ENCODE data around the gene EDEM2. TPM values are rescaled to one million over a fixed set of nuclear protein-coding genes. Genes with fewer than 3 reads are reported as not detected.

EDEM2 gene
- total and polyA plus RNA-seq, 2 of the 13 experiments (the other 11 are each of a cell fraction or from before 2014, with no cell fraction given) = 33.1 to 46.9 TPM

DNA sequence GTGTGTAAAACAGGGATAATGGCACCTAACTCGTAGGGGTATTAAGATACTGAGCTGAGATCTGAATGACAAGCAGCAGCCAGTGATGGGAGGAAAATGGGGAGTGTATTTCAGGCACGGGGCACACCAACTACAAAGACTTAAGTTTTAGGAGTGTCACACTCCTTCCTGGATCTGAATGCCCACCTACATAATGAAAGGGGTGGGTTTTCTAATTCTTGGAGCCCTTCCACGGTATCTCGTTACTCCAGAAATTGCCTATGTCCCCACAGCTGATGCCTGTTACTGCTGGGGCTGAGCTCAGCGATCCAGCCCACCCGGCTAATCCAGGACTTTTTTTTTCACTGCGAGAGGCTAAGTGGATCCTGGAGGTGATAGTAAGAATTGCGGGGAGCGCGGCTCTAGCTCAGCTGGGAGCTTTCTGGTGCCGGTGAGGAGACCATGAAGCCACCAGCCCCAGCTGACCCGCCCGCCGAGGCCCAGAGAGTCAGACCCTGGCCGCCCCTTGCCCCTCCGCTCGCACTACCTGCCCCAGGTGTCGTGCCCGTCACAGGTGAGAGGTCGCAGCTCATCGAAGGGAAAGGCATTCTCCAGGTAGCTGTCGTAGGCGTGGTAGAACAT, 727 bp downstream of the EDEM2 start (continued):
- TF ChIP-seq ZBTB33 (CRISPR knock-in tag; IDR thresholded peaks at IDR 0.05) (no peak; the same call in 1 of the 2 replicates), SKI (IDR thresholded peaks at IDR 0.05; ENCODE audit: partially characterized antibody) (no peak), SOX5 (CRISPR knock-in tag; IDR thresholded peaks at IDR 0.05; ENCODE audit: borderline replicate concordance) (no peak), ISL2 (CRISPR knock-in tag; IDR thresholded peaks at IDR 0.05) (no peak), REL (CRISPR knock-in tag; conservative IDR thresholded peaks at IDR 0.05) (peak; percentile 50; the same call in 1 of the 2 replicates), SALL2 (CRISPR knock-in tag; IDR thresholded peaks at IDR 0.05) (no peak), FOXK1 (CRISPR knock-in tag; IDR thresholded peaks at IDR 0.05; ENCODE audit: borderline replicate concordance, low read depth) (no peak), GABPB1 (CRISPR knock-in tag; IDR thresholded peaks at IDR 0.05) (no peak), NCOA2 (CRISPR knock-in tag; IDR thresholded peaks at IDR 0.05) (no peak), HMGXB3 (CRISPR knock-in tag; IDR thresholded peaks at IDR 0.05; ENCODE audit: borderline replicate concordance) (no peak), U2AF2 (IDR thresholded peaks at IDR 0.05; ENCODE audit: low read depth, low read length) (peak; percentile 29; the same call in 1 of the 2 replicates), ARNT2 (CRISPR knock-in tag; IDR thresholded peaks at IDR 0.05; ENCODE audit: low read depth) (no peak), ZSCAN12 (CRISPR knock-in tag; IDR thresholded peaks at IDR 0.05) (no peak), ZNF704 (CRISPR knock-in tag; IDR thresholded peaks at IDR 0.05; ENCODE audit: borderline replicate concordance) (0 out of 2 replicates have a peak, but pooled peaks have one; percentile 47), JARID2 (CRISPR knock-in tag; IDR thresholded peaks at IDR 0.05; ENCODE audit: insufficient replicate concordance) (no peak)
- TF ChIP-seq, protein P1, sequence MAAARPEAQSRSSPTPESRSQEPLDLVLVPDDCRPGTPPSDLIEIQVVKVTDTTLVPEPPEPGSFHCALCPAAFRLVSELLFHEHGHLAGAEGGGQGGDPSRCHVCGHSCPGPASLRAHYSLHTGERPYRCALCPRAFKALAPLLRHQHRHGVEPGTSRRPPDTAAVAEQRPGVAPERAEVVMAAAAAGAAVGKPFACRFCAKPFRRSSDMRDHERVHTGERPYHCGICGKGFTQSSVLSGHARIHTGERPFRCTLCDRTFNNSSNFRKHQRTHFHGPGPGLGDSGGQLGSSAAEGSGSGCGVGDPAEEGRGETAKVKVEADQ (CRISPR knock-in tag; IDR thresholded peaks at IDR 0.05; ENCODE audit: borderline replicate concordance) = no peak
- TF ChIP-seq, protein P2, sequence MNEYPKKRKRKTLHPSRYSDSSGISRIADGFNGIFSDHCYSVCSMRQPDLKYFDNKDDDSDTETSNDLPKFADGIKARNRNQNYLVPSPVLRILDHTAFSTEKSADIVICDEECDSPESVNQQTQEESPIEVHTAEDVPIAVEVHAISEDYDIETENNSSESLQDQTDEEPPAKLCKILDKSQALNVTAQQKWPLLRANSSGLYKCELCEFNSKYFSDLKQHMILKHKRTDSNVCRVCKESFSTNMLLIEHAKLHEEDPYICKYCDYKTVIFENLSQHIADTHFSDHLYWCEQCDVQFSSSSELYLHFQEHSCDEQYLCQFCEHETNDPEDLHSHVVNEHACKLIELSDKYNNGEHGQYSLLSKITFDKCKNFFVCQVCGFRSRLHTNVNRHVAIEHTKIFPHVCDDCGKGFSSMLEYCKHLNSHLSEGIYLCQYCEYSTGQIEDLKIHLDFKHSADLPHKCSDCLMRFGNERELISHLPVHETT (CRISPR knock-in tag; conservative IDR thresholded peaks at IDR 0.05) = no peak

All from HepG2 (cell line).